Endodermal cell (in vitro differentiated cells): ENCODE measurements around the gene KCNK15. TPM values are rescaled to one million over a fixed set of nuclear protein-coding genes. Genes with fewer than 3 reads are reported as not detected.

Source experiments
- DNase-seq: peaks from one replicate; pipeline ENCODE4 v3.0.0-alpha.2; 2017
- H3K27ac ChIP-seq: 2 replicates; pipeline ENCODE4 v1.5.1; 2013; ENCODE audit warnings: mild to moderate bottlenecking, low read depth, low read length, moderate library complexity
- H3K27me3 ChIP-seq: 2 replicates; pipeline ENCODE4 v1.6.1; 2013; ENCODE audit warnings: mild to moderate bottlenecking, low read length, moderate library complexity; ENCODE audit not compliant: insufficient read depth, control insufficient read depth, poor library complexity, severe bottlenecking
- H3K36me3 ChIP-seq: 2 replicates; pipeline ENCODE4 v1.7.0; 2013; ENCODE audit warnings: mild to moderate bottlenecking, low read length, moderate library complexity; ENCODE audit not compliant: control insufficient read depth, insufficient read depth
- H3K4me1 ChIP-seq: one replicate; pipeline ENCODE4 v1.7.0; 2013; ENCODE audit warnings: low read length; ENCODE audit not compliant: control insufficient read depth, insufficient read depth
- H3K4me3 ChIP-seq: 2 replicates; pipeline ENCODE4 v1.5.1; 2013; ENCODE audit warnings: mild to moderate bottlenecking, low read length, moderate library complexity
- H3K9ac ChIP-seq: 2 replicates; pipeline ENCODE4 v1.6.1; 2013; ENCODE audit warnings: mild to moderate bottlenecking, low read length, moderate library complexity; ENCODE audit not compliant: poor library complexity, severe bottlenecking; ENCODE audit errors: extremely low read depth
- H3K9me3 ChIP-seq: 2 replicates; pipeline ENCODE4 v1.6.1; 2013; ENCODE audit warnings: mild to moderate bottlenecking, low read length, moderate library complexity; ENCODE audit not compliant: control insufficient read depth
- H3K27ac Mint-ChIP-seq: 2 replicates; pipeline ENCODE4 v1.8.0; 2020; ENCODE audit warnings: mixed read lengths
- H3K27me3 Mint-ChIP-seq: 2 replicates; pipeline ENCODE4 v1.8.0; 2021; ENCODE audit warnings: mild to moderate bottlenecking, mixed read lengths; ENCODE audit not compliant: insufficient read depth
- H3K36me3 Mint-ChIP-seq: 2 replicates; pipeline ENCODE4 v1.8.0; 2020; ENCODE audit warnings: low read depth, mixed read lengths
- H3K4me1 Mint-ChIP-seq: 2 replicates; pipeline ENCODE4 v1.8.0; 2020; ENCODE audit warnings: mixed read lengths
- H3K4me3 Mint-ChIP-seq: 2 replicates; pipeline ENCODE4 v1.8.0; 2020; ENCODE audit warnings: mild to moderate bottlenecking, moderate library complexity, mixed read lengths
- H3K9me3 Mint-ChIP-seq: 2 replicates; pipeline ENCODE4 v1.8.0; 2020; ENCODE audit warnings: mild to moderate bottlenecking, mixed read lengths
- CTCF ChIP-seq: fragments of 200-600 bp; sonication (generic); conservative IDR thresholded peaks from 2 replicates; pipeline ENCODE4 v1.5.0; 2021; ENCODE audit warnings: antibody characterized with exemption, mild to moderate bottlenecking
- WGBS, 2 experiments: methylation state at CpG; one replicate each; pipeline versions ENCODE4 v1.1.5 to v1.1.7; 2013; ENCODE audit warnings: missing lambda C conversion rate in 2 of 2, mixed read lengths in 1 of 2; ENCODE audit not compliant: insufficient coverage in 1 of 2, insufficient read length in 1 of 2; 5-methylcytosine and 5-hydroxymethylcytosine counted together
- total RNA-seq, 2 donors: library from RNA; stranded (reverse); fragmentation: NEBNext Ultra II Directional in 1 of 2; extraction: Animal tissue kit (Norgen Biotek cat#: 25700) in 1 of 2; gene quantifications; 2 replicates in 1 of 2; 3 replicates in 1 of 2; pipeline ENCODE4 v1.2.1, GENCODE V29; 2021

KCNK15 gene
- total RNA-seq, 2 donors from 2014 or later: 0.15 to 0.22 TPM

- Mint-ChIP-seq H3K36me3 (no peaks in the 10 kb centered on the region), H3K4me1 (peaks cover 5% of the 10 kb centered on the region), H3K4me3 (no peak overlapping the region), H3K9me3 (no peaks in the 10 kb centered on the region), H3K27me3 (no peaks in the 10 kb centered on the region), H3K27ac (no peak overlapping the region)
- Histone ChIP-seq H3K9me3 (no peaks in the 10 kb centered on the region), H3K27me3 (no peaks in the 10 kb centered on the region), H3K4me1 (no peaks in the 10 kb centered on the region), H3K4me3 (no peak overlapping the region), H3K36me3 (no peaks in the 10 kb centered on the region), H3K9ac (no peak overlapping the region), H3K27ac (no peak overlapping the region)
- DNase-seq: no peak
- 79 to 90% methylated on average over 3 of the region's 3 CpGs for WGBS, 2 experiments
- no peak for TF ChIP-seq CTCF
Observed at GRCh38 chr20:44781791-44782190, 36.1 kb downstream of the KCNK15 start.

- no peak overlapping the region for H3K27ac ChIP-seq
- H3K36me3 ChIP-seq: no peaks in the 10 kb centered on the region
- peaks cover 5% of the 10 kb centered on the region for H3K4me1 Mint-ChIP-seq
- no peak for TF ChIP-seq CTCF
- no peaks in the 10 kb centered on the region for H3K4me1 ChIP-seq
- H3K4me3 ChIP-seq: no peak overlapping the region
- no peaks in the 10 kb centered on the region for H3K9me3 ChIP-seq
- peak; percentile 78 for DNase-seq
- no peak overlapping the region for H3K4me3 Mint-ChIP-seq
- H3K9ac ChIP-seq: no peak overlapping the region
- H3K27ac Mint-ChIP-seq: no peak overlapping the region
- 73 to 83% methylated on average over 1 of the region's 1 CpG for WGBS, 2 experiments
- no peaks in the 10 kb centered on the region for H3K27me3 Mint-ChIP-seq
- H3K27me3 ChIP-seq: no peaks in the 10 kb centered on the region
- no peaks in the 10 kb centered on the region for H3K36me3 Mint-ChIP-seq
- no peaks in the 10 kb centered on the region for H3K9me3 Mint-ChIP-seq
Observed at GRCh38 chr20:44784688-44785087, 39.0 kb downstream of the KCNK15 start.

- DNase-seq: peak; percentile 90
- WGBS, 2 experiments: 33 to 63% methylated on average over 1 of the region's 1 CpG
- H3K36me3 Mint-ChIP-seq: no peaks in the 10 kb centered on the region
Observed at GRCh38 chr20:44785768-44786167, 40.1 kb downstream of the KCNK15 start.

More at GRCh38 chr20:44785768-44786167, 40.1 kb downstream of the KCNK15 start:
- Mint-ChIP-seq H3K4me1 (peaks cover 5% of the 10 kb centered on the region), H3K27ac (no peak overlapping the region), H3K27me3 (no peaks in the 10 kb centered on the region), H3K9me3 (no peaks in the 10 kb centered on the region), H3K4me3 (no peak overlapping the region)
- no peaks in the 10 kb centered on the region for H3K36me3 ChIP-seq
- H3K4me3 ChIP-seq: no peak overlapping the region
- H3K27me3 ChIP-seq: no peaks in the 10 kb centered on the region
- no peak overlapping the region for H3K9ac ChIP-seq
- H3K9me3 ChIP-seq: no peaks in the 10 kb centered on the region
- peak; percentile 62 for TF ChIP-seq CTCF
- H3K4me1 ChIP-seq: no peaks in the 10 kb centered on the region
- no peak overlapping the region for H3K27ac ChIP-seq
